ENCODE measurements around the gene KCTD5. TPM values are rescaled to one million over a fixed set of nuclear protein-coding genes. Genes with fewer than 3 reads are reported as not detected.
A peak's percentile ranks its signal among the peaks of the same experiment; 100 is the strongest.

KCTD5 gene
- total RNA-seq, 6 experiments from 2014 or later, result 7.3 to 22.8 (median 11.1) TPM

GRCh38 chr16:2713985-2714774, 31.9 kb downstream of the KCTD5 start:
- DNase-seq (peak in 1 of 3 donors; percentile 14), ATAC-seq (no peak)
- TF ChIP-seq POLR2A (IDR thresholded peaks at IDR 0.05) (no peak), CTCF (IDR thresholded peaks at IDR 0.05) (no peak)
- no peaks in the 10 kb centered on the region for H3K36me3 ChIP-seq
- no peak overlapping the region for H3K4me3 ChIP-seq
- H3K9me3 ChIP-seq, result no peaks in the 10 kb centered on the region
- H3K4me1 ChIP-seq, result peaks cover 0 to 7% (median 2%) of the 10 kb centered on the region in 4 donors
- intact Hi-C loops (cut with DNase I), result no loop called here
- WGBS (ENCODE audit: insufficient coverage, low coverage, low lambda C conversion rate, missing lambda C conversion rate), result 71% methylated on average over 9 of the region's 28 CpGs
- no peaks in the 10 kb centered on the region for H3K27me3 ChIP-seq
- no peak overlapping the region for H3K27ac ChIP-seq

- no peak overlapping the region for H3K4me3 ChIP-seq
- H3K27me3 ChIP-seq, result no peaks in the 10 kb centered on the region
- DNase-seq (no peak), ATAC-seq (no peak)
- no peaks in the 10 kb centered on the region for H3K9me3 ChIP-seq
- H3K27ac ChIP-seq, result no peak overlapping the region
- intact Hi-C loops (cut with DNase I), result no loop called here
- TF ChIP-seq POLR2A (IDR thresholded peaks at IDR 0.05), result no peak
- no peaks in the 10 kb centered on the region for H3K36me3 ChIP-seq
- WGBS (ENCODE audit: insufficient coverage, low coverage, low lambda C conversion rate, missing lambda C conversion rate), result 43% methylated on average over 5 of the region's 9 CpGs
- H3K4me1 ChIP-seq, result peaks cover 0 to 16% (median 6%) of the 10 kb centered on the region in 4 donors
Observed at GRCh38 chr16:2715064-2715463, 32.7 kb downstream of the KCTD5 start.

- peak in 3 of 4 donors; percentile 14 to 53 (median 24) for ATAC-seq
Observed at GRCh38 chr16:2715519-2715918, 33.2 kb downstream of the KCTD5 start.

GRCh38 chr16:2715966-2716885, 33.9 kb downstream of the KCTD5 start:
- intact Hi-C loops (cut with DNase I), result no loop called here
- Histone ChIP-seq H3K27ac (no peak overlapping the region), H3K9me3 (no peaks in the 10 kb centered on the region), H3K4me3 (no peak overlapping the region), H3K36me3 (no peaks in the 10 kb centered on the region), H3K4me1 (peaks cover 0 to 24% (median 6%) of the 10 kb centered on the region in 4 donors), H3K27me3 (no peaks in the 10 kb centered on the region)
- DNase-seq (peak in 1 of 3 donors; percentile 14), ATAC-seq (no peak)
- TF ChIP-seq CTCF (IDR thresholded peaks at IDR 0.05) (no peak), POLR2A (IDR thresholded peaks at IDR 0.05) (no peak)
- 43% methylated on average over 4 of the region's 17 CpGs for WGBS (ENCODE audit: insufficient coverage, low coverage, low lambda C conversion rate, missing lambda C conversion rate)

More at GRCh38 chr16:2715519-2715918, 33.2 kb downstream of the KCTD5 start:
- DNase-seq, result peak; percentile 49 to 69 (median 52)
- Histone ChIP-seq H3K27ac (no peak overlapping the region), H3K4me3 (no peak overlapping the region), H3K4me1 (peaks cover 0 to 20% (median 6%) of the 10 kb centered on the region in 4 donors), H3K27me3 (no peaks in the 10 kb centered on the region), H3K9me3 (no peaks in the 10 kb centered on the region), H3K36me3 (no peaks in the 10 kb centered on the region)
- WGBS (ENCODE audit: insufficient coverage, low coverage, low lambda C conversion rate, missing lambda C conversion rate), result 59% methylated on average over 6 of the region's 33 CpGs
- TF ChIP-seq CTCF (IDR thresholded peaks at IDR 0.05), result no peak
- TF ChIP-seq POLR2A (IDR thresholded peaks at IDR 0.05), result no peak
- intact Hi-C loops (cut with DNase I), result no loop called here
